GM12801 (cell line): ENCODE measurements around the gene LLGL2.

Experiments
- TF ChIP-seq, protein P1 (sequence below): IDR thresholded peaks from one replicate; pipeline ENCODE4 v1.5.1; 2011; ENCODE audit warnings: control low read depth; ENCODE audit not compliant: insufficient read length; ENCODE audit errors: extremely low read depth

The LLGL2 gene

GRCh38 chr17:75481194-75482068 lies 44.1 kb upstream of the LLGL2 start:
- TF ChIP-seq, protein P1, sequence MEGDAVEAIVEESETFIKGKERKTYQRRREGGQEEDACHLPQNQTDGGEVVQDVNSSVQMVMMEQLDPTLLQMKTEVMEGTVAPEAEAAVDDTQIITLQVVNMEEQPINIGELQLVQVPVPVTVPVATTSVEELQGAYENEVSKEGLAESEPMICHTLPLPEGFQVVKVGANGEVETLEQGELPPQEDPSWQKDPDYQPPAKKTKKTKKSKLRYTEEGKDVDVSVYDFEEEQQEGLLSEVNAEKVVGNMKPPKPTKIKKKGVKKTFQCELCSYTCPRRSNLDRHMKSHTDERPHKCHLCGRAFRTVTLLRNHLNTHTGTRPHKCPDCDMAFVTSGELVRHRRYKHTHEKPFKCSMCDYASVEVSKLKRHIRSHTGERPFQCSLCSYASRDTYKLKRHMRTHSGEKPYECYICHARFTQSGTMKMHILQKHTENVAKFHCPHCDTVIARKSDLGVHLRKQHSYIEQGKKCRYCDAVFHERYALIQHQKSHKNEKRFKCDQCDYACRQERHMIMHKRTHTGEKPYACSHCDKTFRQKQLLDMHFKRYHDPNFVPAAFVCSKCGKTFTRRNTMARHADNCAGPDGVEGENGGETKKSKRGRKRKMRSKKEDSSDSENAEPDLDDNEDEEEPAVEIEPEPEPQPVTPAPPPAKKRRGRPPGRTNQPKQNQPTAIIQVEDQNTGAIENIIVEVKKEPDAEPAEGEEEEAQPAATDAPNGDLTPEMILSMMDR: no peak

- TF ChIP-seq, protein P1: no peak
Measured at GRCh38 chr17:75482098-75482942, 43.2 kb upstream of the LLGL2 start.

DNA sequence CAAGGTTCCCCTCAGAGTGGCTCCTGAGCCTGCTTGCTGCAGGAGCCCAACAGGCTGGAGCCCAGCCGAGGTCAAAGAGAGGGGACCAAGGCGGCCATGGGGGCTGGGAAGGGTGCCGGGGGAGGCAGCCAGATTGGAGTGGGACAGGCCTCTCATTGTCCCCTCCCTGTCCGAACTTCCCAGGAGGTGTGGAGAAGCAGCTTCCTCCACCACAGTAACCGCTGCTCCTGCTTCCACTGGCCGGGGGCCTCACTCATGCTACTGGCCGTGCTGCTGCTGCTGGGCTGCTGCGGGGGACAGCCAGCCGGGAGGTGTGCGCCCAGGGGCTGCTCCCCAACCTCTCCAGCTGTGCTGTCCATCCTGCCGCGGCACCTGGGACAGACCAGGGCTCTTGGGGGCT lies 39.8 kb upstream of the LLGL2 start:
- TF ChIP-seq, protein P1: no peak

- TF ChIP-seq, protein P1: no peak
Measured at GRCh38 chr17:75486151-75486550, 39.3 kb upstream of the LLGL2 start.

- TF ChIP-seq, protein P1: no peak
Measured at GRCh38 chr17:75486951-75487350, 38.5 kb upstream of the LLGL2 start.

DNA sequence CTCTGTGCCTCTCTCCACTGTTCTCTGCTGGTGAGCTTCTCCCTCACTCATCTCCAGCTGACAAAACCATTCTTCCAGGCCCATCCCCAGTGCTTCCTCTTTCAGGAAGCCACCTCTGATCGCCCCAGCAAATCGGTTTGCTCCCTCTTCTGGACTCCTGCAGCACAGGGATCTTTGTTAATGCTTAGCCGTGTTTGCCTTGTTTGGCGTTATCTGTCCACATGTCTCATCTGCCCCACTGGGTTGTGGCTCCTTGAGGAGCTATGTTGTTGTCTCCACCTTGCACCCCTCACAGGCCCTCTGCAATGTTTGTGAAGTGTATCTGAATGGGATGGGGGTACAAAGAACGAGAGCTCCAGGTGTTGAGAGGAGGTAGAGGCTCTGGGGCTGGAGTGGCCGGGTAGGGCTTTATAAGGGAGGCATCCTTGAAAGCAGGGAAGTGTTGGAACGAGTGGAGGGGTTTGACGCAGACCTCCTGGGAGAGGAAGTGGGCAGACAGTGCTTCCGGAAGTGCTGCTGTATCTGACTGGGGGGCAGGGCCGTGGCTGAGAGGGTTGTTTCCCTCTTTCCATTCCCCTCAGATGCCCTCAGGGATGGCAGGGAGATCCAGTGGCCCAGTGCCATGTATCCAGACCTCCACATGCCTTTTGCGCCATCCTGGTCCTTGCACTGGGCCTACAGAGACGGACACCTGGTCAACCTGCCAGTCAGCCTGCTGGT lies 38.0 kb upstream of the LLGL2 start:
- TF ChIP-seq, protein P1: no peak
